Activated CD4-positive, CD25-positive, alpha-beta regulatory T cell treated with anti-CD3 and anti-CD28 coated beads, Interleukin-2, amount 50 U/mL, for 16 hours (primary cell): Measurements from ENCODE around the gene LRWD1.

Source experiments
- DNase-seq: peaks from one replicate; pipeline ENCODE4 v3.0.0-alpha.2; 2020; ENCODE audit warnings: low read depth, low spot score

Gene LRWD1

DNA sequence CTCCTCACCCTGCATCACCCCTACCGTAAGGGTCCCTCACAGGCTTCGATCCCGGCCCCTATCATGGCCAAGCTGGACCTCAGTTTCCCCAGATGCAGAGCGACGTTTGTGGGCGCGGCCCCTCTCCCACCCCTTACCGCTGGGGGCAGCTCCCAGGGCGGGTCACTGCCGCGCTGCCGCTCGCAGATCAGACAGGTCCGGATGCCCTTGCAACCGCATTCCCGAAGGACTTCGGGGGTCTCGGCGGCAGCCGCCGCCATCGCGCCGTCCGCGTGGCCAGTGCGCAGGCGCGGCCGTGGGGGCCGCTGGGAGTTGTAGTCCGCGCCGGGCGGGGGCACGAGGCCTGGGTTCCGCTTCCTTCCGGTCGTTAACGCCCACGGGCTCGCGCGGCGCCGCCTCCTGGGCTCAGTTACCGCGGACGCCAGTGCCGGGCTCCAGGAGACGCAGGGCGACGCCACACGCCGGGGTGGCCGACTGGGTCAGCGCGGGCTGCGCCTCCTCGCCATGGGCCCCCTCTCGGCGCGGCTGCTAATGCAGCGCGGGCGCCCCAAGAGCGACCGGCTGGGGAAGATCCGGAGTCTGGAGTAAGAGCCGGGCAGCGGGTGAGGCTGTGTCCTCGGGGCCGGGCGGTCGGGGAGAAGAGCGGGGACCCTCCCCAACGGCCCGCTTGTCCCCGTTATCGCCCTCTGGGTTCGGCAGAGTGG is at the start of gene LRWD1, which contains the start of gene ALKBH4:
Gene LRWD1 (plus strand): TSS at position 408 of the 704 bp plus-strand sequence. CDS start 97 bp downstream, at position 505.
Gene ALKBH4 (minus strand): TSS at position 287 of the 704 bp plus-strand sequence. CDS start 27 bp downstream, at position 260.
- DNase-seq: peak; percentile 86

DNA sequence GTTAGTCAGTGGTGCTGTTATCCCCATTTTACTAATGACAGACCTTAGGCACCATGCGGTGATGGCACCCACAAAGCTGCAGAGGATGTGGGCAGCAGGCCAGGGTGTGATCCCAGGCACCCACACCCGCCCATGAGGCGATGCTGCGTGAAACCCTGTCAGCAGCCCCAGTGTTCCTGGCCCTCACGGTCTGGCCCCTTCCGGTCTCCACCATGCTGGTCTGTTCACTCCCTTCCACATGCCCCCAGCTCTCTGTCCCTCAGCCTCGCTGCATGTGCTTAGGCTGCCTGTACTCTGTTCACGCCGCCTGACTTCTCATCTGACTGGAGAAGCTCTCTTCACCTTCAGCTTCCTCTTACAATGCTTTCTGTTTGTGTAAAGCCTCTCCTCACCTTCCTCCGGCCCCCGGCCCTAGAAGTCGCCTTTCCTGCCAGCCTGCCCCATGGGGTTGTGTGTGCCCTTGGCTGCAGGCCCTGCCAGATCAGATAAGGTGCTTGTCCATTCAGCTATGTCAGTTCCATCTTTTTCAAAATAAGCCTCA is 49.0 kb upstream of the LRWD1 start:
- no peak for DNase-seq

DNA sequence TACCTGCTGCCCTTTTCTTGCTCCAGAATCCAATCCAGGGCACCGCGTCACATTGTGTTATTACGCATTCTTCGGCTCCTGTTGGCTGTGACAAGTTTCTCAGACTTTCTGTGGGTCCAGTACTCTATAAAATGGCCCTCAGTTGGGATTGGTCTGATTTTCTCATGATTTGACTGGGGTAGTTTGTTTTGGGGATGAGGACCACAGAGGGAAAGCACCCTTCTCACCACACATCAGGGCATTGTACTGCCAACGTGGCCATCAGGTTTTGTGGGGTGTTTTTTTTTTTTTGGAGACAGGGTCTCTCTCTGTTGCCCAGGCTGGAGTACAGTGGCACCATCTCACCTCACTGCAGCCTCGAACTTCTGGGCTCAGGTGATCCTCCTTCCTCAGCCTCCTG is 48.4 kb upstream of the LRWD1 start:
- DNase-seq: no peak

DNA sequence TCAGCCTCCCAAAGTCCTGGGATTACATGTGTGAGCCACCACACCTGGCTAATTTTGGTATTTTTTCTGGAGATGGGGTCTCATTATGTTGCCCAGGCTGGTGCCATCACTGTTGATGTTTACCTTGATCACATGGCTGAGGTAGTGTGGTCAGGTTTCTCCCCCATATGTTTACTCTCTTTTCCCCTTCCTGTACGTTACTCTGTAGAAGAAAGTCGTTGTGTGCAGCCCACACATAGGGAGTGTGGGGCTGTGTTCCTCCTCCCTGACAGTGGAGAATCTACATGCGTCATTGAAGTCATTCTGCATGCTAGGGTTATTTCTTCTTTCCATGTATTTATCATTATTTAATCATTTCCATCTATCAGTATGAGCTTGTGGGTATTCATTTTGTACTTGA is 47.7 kb upstream of the LRWD1 start:
- no peak for DNase-seq

DNA sequence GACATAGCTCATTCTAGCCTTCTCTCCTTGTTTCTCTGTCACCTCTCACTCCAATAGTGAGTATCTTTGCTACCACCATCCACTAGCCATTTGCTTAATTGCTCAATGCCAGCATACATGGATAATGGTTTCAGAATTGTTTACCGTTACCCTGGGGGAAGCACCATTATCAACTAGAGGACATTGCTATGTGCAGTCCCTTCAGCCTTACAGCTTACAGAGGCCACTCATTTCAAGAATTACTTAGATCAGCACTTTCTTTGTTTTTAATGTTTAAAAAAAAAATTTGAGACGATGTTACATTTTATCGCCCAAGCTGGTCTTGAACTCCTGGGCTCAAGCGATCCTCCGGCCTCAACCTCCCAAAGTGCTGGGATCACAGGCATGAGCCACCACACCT is 46.2 kb upstream of the LRWD1 start:
- DNase-seq: no peak

DNA sequence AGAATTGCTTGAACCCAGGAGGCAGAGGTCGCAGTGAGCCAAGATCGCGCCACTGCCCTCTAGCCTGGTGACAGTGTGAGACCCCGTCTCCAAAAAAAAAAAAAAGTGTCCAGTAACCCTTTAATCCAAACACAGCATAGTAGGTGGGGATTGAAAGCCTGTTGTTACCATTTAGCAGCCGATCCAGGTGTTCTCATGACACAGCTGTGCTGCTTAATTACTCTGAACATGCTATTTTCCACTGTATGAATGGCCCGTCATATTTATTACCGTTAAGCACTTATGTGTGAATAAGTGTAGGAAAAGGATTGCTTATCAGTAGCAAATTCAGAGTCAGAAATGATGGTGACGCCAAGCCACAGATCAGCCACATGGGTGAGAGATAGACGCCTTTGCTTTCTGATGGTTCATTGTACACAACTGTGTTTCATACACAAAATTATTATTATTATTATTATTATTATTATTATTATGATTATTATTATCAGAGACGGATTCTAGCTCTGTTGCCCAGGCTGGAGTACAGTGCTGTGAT is 43.0 kb upstream of the LRWD1 start:
- no peak for DNase-seq

DNA sequence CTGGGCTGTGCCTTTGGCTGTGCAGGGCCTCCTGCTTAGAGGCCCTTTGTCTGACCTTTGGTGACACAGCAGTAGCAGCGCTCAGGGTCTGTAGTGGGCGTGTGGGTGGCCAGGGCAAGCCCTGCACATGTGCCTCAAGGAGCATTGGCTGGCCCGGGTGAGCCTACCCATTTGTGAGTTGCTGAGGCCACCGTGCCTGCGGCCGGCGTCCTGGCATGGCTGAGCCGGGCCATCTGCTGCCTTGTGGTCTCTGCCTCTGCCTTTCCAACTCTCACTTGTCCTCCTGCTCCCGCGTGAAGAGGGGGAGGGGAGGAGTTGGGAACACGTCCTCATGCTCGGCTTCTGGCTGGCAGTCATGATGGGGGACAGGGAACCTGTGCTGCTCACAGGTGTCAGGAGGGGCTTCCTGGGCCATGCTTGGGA is 40.6 kb upstream of the LRWD1 start:
- DNase-seq: no peak

DNA sequence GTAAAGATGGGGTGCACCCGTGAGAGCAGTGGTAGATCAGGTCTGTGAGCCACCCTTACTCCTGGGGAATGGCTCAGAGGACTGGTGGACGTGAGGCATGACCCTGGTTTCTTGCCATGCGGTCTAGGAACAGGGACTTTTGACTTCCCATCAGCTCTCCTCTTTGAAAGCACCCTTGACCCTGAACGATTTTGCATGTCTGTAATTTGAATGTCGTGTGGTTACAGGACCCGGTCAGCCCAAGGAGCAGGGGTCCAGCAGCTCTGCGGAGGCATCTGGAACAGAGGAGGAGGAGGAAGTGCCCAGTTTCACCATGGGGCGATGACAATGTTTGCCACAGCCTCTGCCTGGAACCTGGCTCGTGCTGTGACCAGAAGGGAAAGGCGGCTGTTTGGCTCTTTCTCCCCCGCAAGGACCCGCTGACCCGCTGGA is 40.0 kb upstream of the LRWD1 start:
- DNase-seq: no peak

DNA sequence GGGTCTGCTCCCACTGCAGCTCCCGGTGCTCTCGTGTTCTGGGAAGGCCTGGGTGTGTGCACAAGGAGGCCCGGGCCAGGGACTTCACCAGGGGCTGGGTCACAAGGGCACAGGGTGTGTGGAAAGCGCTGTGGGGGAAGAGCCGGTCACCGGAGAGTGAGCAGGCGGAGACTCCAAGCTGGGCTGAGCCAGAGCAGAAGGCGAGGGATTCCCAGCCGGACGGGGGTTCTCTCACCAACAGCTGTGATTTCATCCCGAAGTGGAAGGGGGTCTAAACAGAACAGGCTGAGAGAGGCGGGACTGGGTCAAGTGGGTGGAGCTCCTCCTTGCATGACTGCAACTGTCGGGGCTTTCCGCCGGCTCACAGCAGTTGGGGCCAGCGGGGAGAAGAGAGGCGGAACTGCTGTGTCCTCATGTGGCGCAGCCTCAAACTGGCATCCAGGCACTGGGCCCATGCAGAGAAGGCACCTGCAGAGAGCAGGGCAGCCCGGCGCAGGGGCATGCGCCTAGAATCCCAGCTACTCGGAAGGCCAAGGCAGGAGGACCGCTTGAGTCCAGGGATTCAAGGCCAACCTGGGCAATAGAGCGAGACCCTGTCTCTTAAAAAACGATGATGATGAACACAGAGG is 39.0 kb upstream of the LRWD1 start:
- DNase-seq: peak; percentile 66

DNA sequence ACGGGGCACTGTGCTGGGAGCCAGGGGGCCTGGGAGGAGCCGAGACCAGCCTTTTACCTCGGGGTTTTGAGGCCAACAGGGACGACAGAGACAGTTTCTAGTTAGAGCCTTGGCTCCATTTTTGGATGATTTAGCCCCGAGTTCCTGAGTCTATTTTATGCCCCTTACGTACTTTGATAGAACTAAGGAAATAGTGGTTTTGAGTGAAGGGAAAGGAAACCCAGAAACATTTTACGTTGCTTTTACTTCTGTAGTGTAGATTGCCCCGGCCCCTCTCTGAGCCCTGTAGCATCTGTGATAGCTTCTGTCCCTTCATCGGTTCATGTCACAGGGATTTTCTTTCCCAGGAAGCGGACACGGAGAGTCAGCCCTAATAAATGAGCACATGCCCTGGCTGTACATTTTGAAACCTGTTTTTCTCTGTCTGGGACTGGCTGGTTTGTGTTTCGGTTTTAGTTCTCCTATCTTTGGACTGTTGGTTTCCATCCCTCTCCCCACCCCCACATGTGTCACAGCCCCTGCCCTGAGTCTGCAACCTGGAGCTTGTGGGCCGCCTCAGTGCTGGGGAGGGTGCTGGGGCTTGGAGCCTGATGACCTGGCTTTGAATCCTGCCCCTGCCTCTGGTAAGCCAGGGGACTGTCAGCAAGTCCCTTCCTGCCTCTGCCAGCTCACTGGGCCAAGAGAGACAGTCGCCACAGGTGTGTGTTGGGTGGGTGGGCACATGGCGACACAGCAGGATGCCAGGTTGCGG is 38.3 kb upstream of the LRWD1 start:
- DNase-seq: peak; percentile 44

DNA sequence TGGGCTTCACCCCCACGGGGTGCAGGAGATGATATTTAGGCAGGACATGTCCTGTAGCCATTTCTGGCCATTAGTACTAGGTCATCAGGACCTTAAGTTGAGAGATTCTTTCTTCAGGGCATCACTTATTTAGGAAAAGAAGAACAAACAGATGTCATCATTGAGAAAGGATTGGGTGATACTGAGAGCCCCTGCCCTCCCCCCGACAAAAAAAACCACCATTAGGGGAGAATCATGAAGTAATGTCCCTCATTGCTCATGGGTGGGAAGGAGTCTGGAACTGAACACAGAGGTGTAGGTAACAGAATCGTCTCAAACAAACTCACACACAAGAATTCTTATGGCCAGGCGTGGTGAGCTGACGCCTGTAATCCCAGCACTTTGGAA is 37.8 kb upstream of the LRWD1 start:
- no peak for DNase-seq

DNA sequence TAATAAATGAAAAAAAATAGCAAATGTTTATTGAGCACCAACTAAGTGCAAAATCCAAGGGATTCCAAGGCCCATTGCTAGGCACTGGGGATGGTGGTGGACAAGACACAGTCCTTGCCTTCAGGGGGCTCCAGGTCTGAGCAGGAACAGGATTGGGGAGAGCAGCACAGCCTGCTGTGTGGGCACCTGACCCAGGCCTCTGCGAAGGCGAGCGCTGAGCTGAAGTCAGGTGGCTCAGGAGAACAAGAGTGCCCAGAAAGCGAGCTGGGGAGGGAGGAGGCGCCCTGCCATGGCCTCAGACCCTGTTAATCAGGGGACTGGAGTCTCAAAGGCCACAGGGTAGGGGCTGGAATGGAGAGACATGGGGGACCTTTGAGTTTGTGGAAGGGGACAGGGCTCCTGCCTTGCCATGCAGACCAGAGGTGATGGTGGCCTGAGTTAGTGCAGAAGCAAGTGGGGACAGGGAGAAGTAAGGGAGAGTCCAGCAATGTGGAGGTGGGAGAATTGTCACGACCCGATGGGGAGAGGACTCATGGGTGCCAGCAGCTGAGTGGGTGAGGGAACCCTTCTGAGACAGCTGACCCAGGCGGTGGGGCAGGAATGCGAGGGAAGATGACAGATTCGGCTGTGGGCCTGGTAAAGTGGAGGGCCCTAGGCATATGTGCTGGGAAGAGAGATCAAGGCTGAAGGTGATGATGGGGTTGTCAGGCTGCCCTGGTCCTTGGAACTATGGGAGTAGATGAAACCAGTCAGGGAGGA is 35.5 kb upstream of the LRWD1 start:
- no peak for DNase-seq

DNA sequence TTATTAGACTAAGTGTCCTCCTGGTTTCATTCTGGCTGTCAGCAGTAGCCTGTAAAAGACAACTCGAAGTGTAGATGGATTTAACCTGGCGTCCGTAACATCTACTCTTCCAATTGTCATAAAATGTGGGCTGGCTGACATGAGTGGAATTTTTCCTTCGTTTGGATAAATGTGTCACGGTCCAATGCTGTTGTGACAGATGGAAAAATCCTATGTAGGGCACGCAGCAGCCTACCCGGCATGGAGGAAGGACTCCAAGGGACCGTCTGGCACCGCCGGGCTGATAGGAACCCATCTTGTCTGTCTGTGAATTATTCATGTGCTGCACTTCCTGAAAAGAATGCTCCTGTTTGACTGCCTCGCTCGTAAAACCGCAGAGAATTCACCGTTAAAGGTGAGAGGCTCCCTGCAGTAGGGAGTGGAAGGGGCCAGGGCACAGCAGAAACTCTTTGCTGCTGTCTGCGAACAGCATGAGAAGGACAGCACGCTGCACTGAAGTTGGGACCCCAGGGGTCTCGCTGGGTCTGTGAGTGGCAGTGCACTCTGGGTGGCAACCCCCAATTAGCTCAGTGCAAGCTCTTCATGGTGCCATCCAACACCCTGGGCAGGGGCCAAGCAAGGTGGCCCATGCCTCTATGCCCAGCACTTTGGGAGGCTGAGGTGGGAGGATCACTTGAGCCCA is 33.0 kb upstream of the LRWD1 start:
- peak; percentile 30 for DNase-seq

DNA sequence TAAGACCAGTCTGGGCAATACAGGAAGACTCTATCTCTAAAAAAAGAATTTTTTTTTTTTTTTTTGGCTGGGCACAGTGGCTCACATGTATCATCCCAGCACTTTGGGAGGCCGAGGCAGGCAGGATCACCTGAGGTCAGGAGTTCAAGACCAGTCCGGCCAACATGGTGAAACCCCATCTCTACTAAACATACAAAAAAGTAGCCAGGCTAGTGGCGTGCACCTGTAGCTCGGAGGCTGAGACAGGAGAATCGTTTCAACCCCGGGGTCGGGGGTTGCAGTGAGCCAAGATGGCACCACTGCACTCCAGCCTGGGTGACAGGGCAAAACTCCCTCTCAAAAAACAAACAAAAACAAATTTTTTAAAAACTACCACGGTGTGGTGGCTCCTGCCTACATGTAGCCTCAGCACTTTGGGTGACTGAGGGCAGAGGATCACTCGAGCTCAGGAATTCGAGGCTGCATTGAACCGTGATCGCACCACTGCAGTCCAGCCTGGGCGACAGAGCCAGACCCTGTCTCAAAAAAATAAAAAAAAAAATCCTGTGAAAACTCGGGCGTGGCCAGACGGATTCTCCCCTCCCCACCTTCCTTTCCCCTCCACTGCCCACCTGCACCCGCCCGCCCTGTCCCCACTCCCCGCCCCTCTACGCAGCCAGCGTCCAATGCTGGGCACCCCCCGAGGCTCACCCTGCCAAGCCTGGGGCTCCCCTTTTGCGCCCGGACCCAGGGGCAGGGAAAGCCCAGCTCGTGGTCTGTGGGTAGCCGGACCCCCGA is 32.2 kb upstream of the LRWD1 start:
- no peak for DNase-seq

DNA sequence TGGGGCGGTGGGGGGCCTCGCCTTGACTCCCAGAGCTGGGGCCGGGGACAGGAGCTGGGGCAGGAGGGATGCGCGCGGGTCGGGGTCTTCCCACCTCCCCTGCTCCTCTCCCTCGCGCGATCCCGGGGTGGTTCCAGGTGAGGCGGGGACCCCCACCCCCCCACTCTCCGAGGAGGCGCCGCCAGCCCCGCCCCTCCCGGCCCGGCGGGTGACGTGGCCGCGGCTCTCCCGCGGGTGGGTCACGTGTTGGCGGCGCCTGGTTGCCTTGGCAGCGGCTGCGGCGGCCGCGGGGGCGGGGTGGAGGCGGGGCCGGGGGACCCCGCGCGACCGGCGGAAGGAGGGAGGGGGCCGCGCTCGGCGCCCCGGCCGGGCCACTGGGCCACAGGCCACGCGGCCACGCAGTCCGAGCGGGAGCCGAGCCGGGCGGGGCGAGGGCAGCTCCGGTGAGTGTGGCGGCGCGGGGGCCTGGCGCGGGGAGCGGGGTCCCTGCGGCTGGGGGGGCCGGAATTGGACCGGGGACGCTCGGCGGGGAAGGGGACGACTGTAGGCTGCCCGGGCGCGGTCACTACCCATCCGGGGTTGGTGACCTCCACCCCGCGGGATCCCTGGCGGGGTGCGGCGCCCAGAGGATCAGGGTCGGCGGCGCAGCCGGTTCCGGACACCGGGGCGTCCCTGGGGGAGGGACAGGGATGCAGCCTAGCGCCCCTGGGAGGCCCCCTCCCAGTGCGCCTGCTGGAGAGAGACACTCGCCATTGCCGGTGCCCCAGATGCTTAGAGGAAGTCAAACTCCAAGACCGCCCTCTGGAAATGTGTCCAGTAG is 31.4 kb upstream of the LRWD1 start, which contains the start of gene ORAI2:
Gene ORAI2 (plus strand): TSS at position 357 of the 820 bp plus-strand sequence. CDS start 5,382 bp downstream, outside the sequence.
- peak; percentile 71 for DNase-seq

DNA sequence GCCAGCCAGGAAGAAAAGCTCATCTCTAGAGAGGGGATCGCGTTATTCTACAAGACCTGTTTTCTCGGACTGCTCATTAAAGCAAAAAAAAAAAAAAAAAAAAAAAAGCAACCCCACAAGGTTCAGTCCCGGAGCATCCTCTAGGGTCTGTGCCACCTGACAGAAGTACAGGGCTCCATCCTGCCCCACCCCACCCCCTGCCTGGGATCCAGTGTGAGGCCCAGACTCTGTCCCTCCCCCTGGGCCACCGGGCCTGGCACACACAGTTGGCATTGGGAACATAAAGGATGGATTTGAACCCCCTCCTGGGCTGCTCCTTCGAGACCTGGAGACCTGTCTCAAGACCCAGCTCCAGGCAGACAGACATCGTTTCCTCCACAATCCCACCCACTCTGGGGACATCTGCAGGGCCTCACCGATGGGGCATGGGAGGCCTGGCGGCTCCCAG is 30.7 kb upstream of the LRWD1 start:
- DNase-seq: no peak

DNA sequence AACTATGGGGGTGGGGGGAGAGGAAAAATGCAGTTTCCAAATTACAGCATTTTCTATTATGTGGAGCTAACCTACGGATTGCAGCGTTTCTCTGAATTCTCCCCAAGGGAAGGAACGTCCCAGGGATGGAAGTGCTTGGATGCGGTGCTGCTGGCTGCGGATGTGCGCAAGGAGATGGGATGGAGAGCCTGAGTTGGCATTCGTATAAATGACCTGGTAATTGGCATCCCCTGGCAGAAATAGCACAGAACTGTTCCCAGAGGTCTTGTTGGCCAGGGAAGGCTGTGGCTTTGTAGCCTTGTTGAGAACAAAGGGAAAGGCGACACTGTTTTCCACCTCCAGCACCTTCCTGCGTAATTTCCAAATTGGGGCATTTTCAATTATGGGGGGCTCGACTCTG is 28.7 kb upstream of the LRWD1 start:
- DNase-seq: no peak

DNA sequence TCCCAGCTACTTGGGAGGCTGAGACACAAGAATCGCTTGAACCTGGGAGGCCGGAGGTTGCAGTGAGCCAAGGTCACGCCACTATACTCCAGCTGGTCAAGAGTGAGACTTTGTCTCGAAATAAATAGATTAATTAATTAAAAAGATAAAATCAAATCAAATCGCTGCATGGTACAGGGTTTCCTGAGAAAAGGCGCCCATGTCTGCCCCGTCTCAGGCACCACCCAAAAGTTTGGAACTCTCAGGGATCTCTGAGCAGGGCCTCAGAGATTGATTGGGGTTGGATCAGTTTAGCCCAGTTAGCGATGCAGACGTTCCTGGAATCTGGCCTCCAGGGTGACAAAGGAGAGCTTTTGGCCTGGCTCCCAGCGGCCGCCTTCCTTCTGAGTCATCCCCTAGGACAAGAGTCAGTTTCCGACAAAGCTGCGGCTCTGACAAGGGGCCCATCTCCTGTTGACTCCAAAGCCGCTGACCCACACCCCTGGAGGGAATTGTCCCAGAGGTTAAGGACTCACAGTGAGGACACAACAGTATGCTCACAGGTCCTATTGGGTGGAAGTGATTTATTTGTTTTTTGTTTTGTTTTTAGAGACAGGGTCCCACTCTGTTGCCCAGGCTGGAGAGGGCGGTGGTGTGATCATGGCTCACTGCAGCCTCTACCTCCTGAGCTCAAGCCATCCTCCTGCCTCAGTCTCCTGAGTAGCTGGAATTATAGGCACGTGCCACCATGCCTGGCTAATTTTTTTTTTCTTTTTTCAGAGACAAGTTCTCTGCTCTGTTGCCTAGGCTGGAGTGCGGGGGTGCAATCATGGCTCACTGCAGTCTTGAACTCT is 24.6 kb upstream of the LRWD1 start:
- DNase-seq: no peak
